EH (cell line): ENCODE results near the gene SEPTIN5.
A peak's percentile ranks its signal among the peaks of the same experiment; 100 is the strongest.
"Not testable (repeated sequence)": the region's sequence is repeated elsewhere in the genome, so short reads cannot be mapped to it uniquely, and the experiment has no call there.

Experiments used
- DNase-seq: peaks from one replicate; pipeline ENCODE4 v3.0.0-alpha.2; 2015; ENCODE audit warnings: low read depth

SEPTIN5 gene

GRCh38 chr22:19720150-19720827 is 6.0 kb downstream of the SEPTIN5 start:
- DNase-seq = no peak

GRCh38 chr22:19720999-19721329 is 6.7 kb downstream of the SEPTIN5 start:
- DNase-seq = no peak

GRCh38 chr22:19721330-19722177 is 7.3 kb downstream of the SEPTIN5 start:
- DNase-seq = no peak

GRCh38 chr22:19722178-19722981 is 8.1 kb downstream of the SEPTIN5 start:
- no peak for DNase-seq

GRCh38 chr22:19722982-19723231 is 8.6 kb downstream of the SEPTIN5 start:
- no peak for DNase-seq

- DNase-seq = no peak
Measured at GRCh38 chr22:19723232-19723982, 9.1 kb downstream of the SEPTIN5 start, which contains the start of gene GP1BB. Gene GP1BB (plus strand): TSS chr22:19723539. CDS start chr22:19723570, 31 bp downstream.

GRCh38 chr22:19723983-19724827 is 9.9 kb downstream of the SEPTIN5 start:
- no peak for DNase-seq

- DNase-seq = no peak
Measured at GRCh38 chr22:19724927-19725661, 10.8 kb downstream of the SEPTIN5 start.

- not testable (repeated sequence) for DNase-seq
Measured at GRCh38 chr22:19726064-19726788, 11.9 kb downstream of the SEPTIN5 start.

- no peak for DNase-seq
Measured at GRCh38 chr22:19727310-19728150, 13.2 kb downstream of the SEPTIN5 start.

GRCh38 chr22:19728271-19728670 is 14.0 kb downstream of the SEPTIN5 start:
- no peak for DNase-seq

- no peak for DNase-seq
Measured at GRCh38 chr22:19728836-19729235, 14.5 kb downstream of the SEPTIN5 start.

GRCh38 chr22:19729507-19729906 is 15.2 kb downstream of the SEPTIN5 start:
- DNase-seq = no peak

GRCh38 chr22:19730198-19730597 is 15.9 kb downstream of the SEPTIN5 start:
- DNase-seq = no peak

- peak; percentile 80 for DNase-seq
Measured at GRCh38 chr22:19730655-19731360, 16.5 kb downstream of the SEPTIN5 start.

- no peak for DNase-seq
Measured at GRCh38 chr22:19731361-19732135, 17.2 kb downstream of the SEPTIN5 start.

- no peak for DNase-seq
Measured at GRCh38 chr22:19732403-19733113, 18.3 kb downstream of the SEPTIN5 start.
